HT-29 (cell line): ENCODE measurements around the gene CDH23. TPM values are rescaled to one million over a fixed set of nuclear protein-coding genes. Genes with fewer than 3 reads are reported as not detected.

Experiments
- DNase-seq: peaks from one replicate; pipeline ENCODE4 v3.0.0-alpha.2; 2015; ENCODE audit warnings: low spot score
- total RNA-seq: library from RNA; depleted of rRNA; stranded (reverse); fragments of >200 nt; shearing (Covaris generic); gene quantifications from 2 replicates; pipeline ENCODE4 v1.2.3, GENCODE V29; 2014

The CDH23 gene
- total RNA-seq, 1 experiment from 2014 or later, result 0.05 TPM

DNA sequence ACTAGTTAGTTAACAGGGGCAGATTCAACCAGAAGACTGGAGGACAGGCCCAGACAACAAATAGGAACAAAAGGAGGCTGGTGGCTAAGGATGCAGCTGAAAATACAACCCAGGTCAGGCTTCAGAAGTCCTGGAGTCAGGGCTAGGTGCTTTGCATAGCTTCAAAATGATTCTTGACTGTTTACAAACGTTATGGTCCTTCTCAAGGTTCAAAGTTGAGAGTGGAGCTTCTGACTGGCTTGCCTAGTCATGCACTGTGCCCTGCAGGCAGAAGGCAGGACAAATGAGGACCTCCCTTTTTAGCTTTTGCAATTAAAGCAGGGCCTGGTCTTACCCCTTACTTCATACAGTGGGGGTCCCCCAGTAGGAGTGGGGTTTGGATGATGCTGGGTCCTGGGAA, 4.4 kb upstream of the CDH23 start:
- no peak for DNase-seq

DNA sequence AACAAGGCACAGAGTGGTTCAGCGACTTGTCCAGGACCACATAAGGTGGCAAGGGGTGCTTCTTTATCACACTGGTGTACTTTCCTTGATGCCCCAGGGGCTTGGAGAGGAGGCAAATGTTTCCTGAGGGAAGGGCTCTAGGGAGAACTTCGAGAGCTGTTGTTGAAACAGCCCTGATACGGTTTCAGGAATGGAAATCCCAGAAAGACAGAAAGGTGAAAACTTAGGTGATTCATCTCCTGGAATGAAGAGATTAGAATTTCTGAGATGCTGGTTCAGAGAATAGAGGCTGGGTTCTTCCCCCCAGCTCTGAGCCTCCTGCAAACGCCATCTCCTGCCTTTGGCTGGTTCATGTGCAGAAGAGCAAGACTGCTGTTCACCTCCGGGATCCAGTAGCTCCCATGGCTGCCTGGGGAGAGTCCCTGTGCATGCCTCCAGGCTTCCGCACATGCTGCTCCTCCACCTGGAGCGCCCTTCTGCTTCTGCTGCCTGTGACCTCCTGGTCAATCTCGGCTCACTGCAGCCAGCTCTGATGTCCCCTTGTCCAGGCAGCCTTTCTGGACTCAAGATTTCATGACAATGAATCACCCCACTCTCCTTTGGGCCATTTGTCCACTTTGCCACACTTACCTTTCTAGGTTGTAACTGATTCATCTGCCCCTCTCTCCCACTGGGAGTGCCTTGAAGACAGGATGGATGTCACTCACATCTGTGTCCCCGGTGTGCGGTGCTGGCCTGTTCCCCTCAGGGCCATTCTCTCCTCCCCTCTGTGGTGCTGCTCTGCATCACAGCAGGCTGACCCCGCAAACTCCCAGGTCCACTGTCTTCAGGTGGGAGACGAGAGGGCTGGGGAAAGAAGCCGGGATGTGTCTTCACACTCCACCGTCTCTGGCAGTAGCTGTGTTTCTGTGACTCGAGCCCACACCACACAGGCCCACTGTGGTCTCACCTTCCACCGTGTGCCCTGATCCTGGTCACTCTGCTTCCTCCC, 3.6 kb upstream of the CDH23 start:
- DNase-seq, result no peak

DNA sequence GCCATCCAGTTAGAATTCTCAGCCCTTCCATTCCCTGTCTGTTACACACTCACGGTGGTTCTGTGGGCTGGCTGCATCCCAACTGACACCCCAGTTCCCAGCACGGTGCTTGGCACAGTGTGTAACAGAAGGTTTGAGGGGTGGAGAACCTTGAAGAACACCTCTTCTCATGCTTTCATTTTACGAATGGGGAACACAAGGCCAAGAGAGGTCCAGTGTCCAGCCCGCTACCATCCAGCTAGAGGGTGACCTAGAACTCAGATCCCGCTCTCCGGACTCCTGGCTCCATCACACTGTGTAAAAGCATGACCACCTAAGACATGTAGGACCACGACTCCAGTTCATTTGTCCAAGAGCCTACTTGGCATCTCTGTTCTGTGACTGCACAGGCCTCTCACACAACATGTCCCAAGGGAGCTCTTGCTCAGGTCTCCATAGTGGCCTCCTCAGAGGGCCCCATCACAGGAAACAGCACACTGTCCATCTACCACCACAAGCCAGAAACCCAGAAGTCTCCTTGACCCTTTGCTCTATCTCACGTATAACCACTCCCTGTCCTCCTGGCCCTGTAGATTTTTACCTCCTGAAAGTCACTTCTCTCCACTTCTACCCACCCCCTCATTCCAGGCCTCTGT, 2.8 kb upstream of the CDH23 start:
- DNase-seq, result no peak

DNA sequence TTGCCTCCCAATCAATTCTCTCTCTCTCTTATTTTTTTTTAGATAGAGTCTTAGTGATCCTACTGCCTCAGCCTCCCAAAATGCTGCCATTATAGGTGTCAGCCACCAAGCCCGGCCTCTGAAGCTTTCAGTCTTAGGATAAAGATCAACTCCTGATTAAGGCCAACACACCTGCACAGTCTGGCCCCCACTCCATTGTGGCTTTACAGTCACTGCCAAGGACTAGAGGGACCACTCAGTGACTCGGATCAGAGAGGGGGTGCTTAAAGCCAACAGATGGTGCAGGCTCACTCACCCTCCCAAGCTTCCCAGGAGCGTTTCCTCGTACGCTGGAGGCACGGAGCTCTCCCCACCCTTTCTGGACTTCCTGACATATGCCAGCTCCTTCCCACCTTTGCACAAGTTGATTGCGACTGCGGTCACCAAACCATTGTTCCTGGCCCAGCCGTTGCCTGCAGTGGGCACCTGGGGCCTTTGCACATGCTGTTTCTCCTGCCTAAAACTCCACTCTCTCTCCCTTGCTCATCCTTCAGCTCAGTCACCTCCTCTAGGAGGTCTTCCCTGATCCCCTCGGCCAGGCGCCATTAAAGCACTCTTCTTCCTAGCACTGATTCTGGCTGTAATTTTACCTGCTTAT, 1.7 kb upstream of the CDH23 start:
- no peak for DNase-seq

DNA sequence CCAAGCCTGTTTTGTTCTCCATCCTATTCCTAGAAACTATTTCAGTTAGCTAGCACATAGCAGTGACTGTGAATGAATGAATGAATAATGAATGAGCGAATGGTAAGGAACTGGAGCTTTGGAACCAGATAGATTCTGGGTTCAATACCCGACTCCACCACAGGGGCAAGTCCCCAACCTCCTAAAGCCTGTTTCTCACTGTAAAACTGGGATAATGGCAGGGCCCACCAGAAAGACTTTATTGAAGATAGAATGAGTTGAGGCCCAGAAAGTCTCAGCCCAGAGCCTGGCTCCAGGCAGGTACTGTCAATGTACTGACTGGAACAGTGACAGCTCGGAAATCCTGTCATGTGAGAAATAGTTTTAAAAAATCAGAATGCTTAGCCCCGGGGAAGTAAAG, 1.1 kb upstream of the CDH23 start:
- DNase-seq, result no peak

DNA sequence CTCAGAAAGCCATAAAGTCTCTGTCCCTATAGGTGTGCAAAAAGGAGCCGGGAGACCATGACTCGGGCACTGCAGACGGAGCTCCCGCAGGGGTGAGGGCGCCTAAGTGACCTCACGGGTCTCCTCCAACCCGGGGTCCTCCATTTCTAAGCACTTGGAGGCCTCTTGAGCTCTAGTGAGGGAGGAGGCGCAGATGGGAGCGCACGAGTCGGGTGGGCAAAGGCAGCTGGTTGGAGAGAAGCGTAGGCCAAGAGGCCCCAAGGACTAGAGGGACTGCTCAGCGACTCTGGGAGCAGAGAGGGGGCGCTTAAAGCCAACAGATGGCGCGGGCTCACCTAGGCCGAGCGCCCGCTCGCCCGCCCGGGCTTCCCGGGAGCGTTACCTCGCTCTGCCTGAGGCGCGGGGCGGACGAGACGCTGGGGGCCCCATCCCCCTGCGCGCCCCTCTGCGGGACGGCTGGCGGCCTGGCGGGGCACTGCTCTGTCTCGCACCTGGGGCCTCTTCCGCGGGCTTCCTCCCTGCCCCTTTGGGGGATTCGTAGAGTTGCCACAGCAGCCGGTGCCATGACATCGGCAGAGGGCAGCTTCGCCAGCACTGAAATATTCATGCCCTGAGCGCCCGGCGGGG, 523 bp upstream of the CDH23 start:
- DNase-seq, result peak; percentile 50

DNA sequence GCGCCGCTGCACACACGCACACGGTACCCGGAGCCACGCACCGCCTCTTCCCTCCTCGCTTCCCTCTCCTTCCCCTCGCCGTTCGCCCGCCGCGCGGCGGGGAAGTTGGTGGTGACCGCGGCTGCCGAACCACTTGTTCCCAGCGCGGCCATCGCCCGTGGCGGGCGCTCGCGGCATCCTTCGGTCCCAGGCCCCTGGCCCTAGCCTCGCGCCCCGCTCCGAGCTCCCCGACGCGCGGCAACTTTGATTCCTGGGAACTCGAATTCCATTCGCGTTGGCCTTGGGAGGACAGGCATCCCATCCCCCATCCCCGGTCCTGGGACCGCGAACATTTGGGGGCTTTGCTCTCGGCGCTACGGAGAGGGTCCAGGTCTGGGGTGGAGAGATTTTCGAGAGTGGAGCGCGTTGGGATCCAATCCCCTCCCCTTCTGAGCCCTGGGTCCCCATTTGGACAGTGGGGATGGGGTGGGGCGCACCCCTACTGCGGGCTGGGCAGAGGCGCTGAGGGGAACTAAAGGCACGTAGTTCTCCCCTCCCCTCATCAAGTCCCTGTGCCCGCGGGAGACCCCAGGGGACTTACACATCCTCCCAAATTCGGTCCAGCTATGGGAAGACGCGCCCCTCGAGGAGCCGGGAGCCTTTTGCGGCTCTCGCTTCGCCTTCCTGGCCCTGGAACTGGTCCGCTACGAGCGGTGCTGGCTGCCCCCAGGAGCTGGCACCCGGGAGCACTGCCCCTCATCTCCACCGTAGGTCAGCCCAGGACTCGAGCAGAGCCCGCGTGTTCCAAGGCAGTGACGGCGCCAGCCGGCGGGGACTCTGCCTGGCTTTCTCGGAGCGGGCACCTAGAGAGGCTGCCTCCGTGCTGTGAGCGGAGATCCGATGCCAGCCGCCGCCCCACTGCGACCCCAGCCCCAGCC, 834 bp downstream of the CDH23 start:
- DNase-seq, result no peak

DNA sequence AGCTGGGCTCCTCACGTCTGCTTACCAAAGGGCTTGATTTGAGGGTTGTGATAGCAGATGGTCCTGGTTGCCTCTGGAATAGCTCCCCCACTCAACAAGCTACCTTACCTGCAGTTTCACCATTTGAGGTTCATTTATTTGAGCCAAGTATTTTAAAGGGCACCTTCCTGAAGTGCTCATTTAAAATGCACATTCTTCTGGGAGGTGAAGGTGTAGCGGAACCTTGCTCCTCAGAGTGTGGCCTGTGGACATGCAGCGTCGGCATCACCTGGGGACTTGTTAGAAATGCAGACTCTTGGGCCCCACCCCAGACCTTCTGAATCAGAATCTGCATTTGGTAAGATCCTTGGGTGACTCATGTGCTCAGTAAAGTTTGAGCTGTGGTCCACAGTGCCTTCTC, 2.3 kb downstream of the CDH23 start:
- DNase-seq, result no peak

DNA sequence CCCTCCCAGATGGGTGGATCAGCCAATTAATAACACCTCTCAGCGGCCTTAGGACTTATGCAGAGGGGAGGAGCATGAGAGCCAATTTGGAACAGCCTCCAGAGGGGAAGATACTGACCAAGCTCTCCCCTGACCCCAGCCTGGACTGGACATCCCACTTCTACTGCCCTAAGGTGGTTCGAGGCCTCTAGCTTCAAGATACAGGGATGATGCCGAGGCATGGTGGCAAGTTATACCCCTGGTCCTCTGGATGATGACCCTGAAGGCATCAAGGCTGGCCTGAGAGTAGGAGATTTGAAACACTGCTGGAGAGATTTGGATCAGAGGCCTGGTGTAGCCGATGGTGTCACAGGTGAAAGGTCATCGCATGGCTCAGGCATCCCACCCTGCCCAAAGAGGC, 3.2 kb downstream of the CDH23 start:
- DNase-seq, result no peak

DNA sequence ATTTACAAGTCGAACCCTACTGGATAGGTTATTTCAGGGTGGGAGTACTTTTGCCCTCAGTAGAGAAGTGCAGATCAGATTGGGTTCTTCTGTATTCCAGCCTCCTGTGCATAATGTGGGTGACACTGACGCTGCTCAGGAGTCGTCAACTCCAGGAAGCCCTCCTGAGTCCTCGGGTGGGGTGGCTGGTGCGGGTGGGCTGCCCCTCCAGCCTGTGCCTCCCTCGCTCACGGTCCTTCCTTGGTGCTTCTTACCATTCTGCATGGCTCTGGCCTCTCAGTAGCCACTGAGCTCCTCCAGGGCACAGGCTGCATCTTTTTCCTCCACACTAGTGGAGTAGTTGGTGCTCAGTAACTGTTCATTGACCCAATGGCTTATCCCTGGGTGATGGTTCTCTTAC, 4.3 kb downstream of the CDH23 start:
- no peak for DNase-seq

DNA sequence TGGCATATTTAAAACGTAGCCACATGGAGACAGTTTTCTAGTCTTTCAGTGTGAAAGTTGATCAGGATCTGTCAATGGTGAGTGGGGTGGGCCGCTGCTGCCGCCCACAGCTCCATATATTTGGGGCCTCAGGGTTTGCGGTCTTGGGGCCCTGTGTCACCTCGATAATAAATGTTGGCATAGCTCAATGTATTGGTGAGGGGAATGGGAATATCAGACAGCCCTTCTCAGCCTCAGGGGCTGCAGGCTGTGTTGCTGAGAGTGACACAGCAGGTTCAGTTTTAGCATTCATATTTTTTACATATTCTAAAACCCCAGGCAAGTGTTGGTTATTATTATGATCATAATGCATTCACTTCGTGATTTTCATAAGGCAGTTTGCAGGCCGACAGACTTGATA, 5.3 kb downstream of the CDH23 start:
- no peak for DNase-seq

DNA sequence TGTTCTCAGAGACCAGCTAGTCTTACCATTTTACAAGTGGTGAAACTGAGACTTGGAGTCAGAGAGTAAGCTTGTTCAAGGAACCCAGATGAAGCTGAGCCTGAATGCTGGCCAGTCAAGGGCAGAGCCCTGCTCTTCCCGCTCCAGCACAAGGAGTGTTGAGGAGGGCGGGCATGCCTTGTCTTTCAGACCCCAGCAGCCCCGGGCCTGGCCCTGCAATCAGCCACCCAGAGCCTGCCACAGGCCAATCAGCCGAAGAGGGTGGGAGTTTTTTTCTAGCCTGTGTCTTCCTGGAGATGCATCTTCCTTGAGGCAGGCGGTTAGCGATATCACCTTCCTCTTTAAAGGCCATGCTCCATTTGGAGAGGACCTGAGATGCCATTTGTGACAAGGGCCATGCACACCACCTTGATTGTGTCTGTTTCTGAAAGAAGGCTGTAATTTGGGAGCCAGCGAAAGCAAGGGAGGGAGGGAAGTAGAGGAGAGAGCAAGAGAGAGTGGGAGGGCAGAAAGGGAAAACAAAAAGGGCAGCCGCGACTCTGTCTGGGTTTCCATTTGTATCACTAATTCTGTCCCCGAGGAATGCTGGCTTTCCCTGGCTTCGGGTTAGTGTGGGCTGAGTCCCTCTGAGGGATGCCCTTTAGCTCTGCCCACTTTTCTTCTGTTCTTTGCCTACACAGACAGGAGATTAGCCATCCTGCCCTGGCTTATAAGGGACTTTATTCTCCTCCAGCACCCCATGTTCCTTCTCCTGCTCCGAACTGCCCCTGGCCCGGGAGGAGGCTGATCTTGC, 8.0 kb downstream of the CDH23 start:
- no peak for DNase-seq

DNA sequence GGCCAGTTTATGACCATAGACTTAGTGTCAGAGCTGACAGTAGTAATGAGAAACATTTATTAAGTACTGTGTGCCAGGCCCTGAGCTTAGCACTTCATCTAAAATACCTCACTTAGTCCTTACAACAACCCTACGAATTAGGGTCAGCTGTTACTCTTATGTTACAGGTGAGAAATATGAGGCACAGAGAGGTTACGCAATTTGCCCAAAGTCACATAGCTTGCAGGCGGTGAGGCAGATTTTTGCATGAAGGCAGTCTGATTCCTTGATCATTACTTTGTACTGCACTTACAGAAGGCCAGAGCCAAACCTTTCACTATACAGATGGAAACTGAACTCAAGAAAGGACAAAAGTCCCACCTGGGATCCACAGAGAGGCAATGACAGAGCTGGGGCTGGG, 10.2 kb downstream of the CDH23 start:
- no peak for DNase-seq

DNA sequence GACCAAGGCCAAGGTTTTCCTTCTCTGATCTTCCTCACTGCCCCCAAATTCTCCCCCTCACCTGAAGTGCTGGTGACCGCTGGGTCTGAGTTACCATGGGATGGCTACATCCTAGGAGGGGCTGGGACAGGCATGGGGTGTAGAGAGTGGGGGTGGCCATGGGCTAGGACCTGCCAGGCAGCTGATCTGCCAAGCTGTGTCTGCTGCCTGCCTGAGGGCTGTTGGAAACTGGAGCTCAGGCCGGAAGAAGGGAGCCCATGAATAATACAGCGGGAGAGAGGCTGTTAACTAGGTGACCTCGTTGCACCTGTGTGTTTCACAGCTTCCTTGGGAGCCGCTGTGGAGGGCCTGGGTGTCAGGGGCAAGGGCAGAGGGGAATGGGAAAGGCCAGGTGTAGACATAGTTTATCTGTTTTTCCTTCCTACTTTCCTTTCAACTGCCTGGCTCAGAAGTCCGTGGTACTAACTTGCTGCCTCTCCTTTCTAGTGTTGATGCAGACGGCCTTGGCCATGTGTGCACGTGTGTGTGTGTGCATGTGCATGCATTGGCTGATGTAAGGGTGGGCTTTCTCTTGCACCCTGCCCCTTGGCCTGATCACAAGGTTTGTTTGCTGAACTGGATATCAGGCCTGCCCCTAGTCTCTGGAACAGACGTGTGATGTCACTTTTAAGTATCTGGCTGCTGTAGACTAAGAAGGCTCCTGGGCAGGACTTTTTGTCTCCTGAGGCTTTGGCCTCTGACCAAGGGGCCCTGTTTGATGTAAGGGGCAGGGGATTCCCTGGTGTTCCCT, 11.9 kb downstream of the CDH23 start:
- no peak for DNase-seq

DNA sequence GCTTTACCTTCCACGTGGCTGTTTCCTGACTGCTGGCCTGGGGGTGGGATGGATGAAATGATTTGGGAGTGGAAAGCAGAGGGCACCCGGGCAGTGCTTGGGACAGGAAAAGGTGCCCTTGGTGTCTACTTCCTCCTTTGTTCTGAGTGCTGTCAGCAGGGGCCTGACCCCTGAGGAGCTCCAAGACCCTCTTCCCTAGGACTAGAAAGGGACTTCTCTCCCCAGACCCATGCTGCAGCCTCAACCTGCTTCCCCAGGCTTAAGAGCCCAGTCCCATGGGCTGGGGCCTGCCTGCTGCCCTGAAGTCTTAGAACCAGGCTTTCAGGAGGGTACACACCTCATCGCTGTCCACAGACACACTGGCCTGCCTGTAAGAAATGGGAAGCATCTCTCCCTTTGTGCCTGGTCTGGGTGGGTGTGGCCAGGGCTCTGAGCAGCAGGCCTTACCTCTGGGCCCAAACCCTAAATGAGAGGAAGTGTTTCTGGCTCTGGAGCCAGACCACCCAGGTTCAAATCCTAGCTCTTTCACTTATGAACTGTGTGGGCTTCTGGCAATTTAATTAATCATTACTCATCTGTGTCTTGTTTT, 12.9 kb downstream of the CDH23 start:
- DNase-seq, result no peak

DNA sequence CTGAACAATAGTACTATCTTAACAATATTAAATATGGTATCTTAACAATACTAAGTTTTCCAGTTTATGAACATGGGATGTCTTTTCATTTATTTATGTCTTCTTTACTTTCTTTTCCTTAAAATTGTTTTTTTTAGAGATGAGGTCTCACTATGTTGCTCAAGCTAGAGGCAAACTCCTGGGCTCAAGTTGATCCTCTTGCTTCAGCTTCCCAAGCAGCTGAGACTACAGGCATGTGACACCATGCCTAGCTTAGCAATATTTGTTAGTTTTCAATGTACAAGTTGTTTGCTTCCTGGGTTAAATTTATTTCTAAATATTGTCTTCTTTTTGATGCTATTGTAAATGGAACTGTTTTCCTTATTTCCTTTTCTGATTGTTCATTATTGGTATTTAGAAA, 16.9 kb downstream of the CDH23 start:
- no peak for DNase-seq

DNA sequence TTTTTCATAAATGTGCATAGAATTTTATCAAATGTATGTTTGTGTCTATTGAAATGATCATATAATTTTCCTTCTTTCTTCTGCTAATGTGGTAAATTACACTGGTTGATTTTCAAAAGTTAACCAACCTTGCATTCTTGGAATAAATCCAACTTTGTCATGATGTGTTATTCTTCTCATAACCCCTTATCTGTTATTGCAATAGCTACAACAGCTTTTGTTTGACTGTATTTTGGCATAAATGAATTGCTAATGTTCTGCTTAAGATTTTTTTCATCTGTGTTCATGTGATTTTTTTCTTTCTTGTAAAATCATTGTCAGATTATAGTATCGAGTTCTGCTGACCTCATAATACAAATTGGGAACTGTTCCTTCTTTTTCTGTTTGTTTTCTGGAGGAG, 17.6 kb downstream of the CDH23 start:
- DNase-seq, result no peak

DNA sequence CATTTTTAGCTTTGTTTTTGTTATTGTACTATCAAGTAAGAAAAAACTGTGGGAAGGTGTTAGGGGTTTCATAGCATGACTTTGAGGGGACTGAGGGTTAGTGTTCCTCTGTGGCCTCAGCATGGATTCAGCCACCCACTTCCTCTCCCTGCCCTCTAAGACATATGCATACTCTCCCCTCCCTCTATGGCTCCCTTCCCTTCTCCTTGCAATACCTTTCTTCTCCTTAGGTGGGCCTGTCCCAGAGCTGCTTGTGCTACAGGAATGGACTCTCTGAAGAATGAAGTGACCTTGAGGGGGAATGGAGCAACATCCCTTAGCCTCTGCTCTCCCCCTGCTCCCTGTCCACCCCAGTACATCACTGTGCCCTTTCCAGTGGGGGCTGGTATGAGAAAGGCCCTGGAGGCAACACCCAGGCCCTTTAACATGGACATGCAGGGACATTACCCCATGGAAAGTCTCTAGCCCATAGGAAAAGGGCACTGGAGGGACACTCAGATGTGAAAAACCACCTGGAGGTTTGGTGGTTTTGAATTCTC, 22.4 kb downstream of the CDH23 start:
- no peak for DNase-seq

DNA sequence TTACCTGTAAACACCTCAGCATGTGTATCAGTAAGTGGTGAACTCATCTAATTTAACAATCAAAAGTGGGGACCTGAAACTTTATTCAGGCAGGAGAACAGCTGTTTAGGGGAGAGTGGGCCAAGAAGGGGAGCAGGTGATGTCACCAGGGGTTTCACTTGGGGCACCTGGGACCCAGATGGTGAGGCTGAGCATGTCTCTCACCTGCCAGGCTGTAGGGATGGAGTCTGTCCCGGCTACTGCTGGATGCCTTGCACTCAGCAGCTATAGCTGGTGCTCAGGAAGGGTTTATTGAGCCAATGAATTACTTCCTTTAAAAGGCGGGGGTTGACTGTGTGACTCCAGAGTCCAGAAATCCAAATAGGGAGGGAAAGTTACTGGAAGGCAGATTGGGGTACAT, 23.0 kb downstream of the CDH23 start:
- DNase-seq, result no peak
